Naive B cell (primary cell): ENCODE data around the gene STX10. TPM values are rescaled to one million over a fixed set of nuclear protein-coding genes. Genes with fewer than 3 reads are reported as not detected.
"Not testable (repeated sequence)": the region's sequence is repeated elsewhere in the genome, so short reads cannot be mapped to it uniquely, and the experiment has no call there.

Experiments used
- ATAC-seq, 2 donors: fragments of 150-1000 bp; cut with Tn5 transposase; 2 replicates each; pipeline ENCODE4 v1.10.0; 2021; ENCODE audit warnings: low read depth in 2 of 2, mild to moderate bottlenecking in 2 of 2, moderate library complexity in 2 of 2
- DNase-seq: peaks from one replicate; pipeline ENCODE4 v3.0.0; 2022
- H3K27ac Mint-ChIP-seq, 6 donors: one replicate each; pipeline ENCODE4 v1.8.0; 2020 to 2022; ENCODE audit warnings: mild to moderate bottlenecking in 6 of 6, mixed read lengths in 6 of 6, moderate library complexity in 5 of 6, inconsistent platforms in 2 of 6
- H3K27me3 Mint-ChIP-seq, 3 donors: one replicate each; pipeline ENCODE4 v1.8.0; 2021 to 2022; ENCODE audit warnings: mixed read lengths in 3 of 3, mild to moderate bottlenecking in 1 of 3
- H3K36me3 Mint-ChIP-seq, 2 donors: one replicate each; pipeline ENCODE4 v1.8.0; 2020 to 2022; ENCODE audit warnings: mixed read lengths in 2 of 2, inconsistent platforms in 1 of 2, mild to moderate bottlenecking in 1 of 2
- H3K4me1 Mint-ChIP-seq, 3 donors: one replicate each; pipeline ENCODE4 v1.8.0; 2020 to 2022; ENCODE audit warnings: mixed read lengths in 3 of 3, inconsistent platforms in 1 of 3, mild to moderate bottlenecking in 1 of 3, moderate library complexity in 1 of 3
- H3K4me3 Mint-ChIP-seq, 8 donors: one replicate each; pipeline ENCODE4 v1.8.0; 2020 to 2022; ENCODE audit warnings: mild to moderate bottlenecking in 8 of 8, mixed read lengths in 8 of 8, moderate library complexity in 8 of 8, inconsistent platforms in 2 of 8
- H3K9me3 Mint-ChIP-seq, 7 donors: one replicate each; pipeline ENCODE4 v1.8.0; 2020 to 2022; ENCODE audit warnings: mixed read lengths in 7 of 7, mild to moderate bottlenecking in 5 of 7, inconsistent platforms in 2 of 7, moderate library complexity in 1 of 7
- polyA plus RNA-seq, 6 donors: library from polyadenylated mRNA; unstranded; fragments of 300-500 nt; fragmentation: Illumina TruSeq; gene quantifications; one replicate each; pipeline ENCODE4 v1.2.3, GENCODE V29; 2021; ENCODE audit warnings: low read depth in 6 of 6

The STX10 gene
- polyA plus RNA-seq, 6 donors from 2014 or later, result 48.2 to 84.3 (median 60.0) TPM

GRCh38 chr19:13149173-13149627, 975 bp downstream of the STX10 start:
- ATAC-seq, H3K9me3 Mint-ChIP-seq, DNase-seq, H3K27me3 Mint-ChIP-seq: not testable (repeated sequence)
- Mint-ChIP-seq H3K27ac (peak overlapping the region in 4 of 6 donors; percentile 44 to 100 (median 70)), H3K36me3 (peaks cover 6 to 17% of the 10 kb centered on the region in 2 donors), H3K4me1 (peaks cover 32 to 50% (median 35%) of the 10 kb centered on the region in 3 donors), H3K4me3 (peak overlapping the region; percentile 87 to 99 (median 96))

- DNase-seq (no peak), ATAC-seq (no peak)
- H3K36me3 Mint-ChIP-seq, result no peaks in the 10 kb centered on the region
- no peaks in the 10 kb centered on the region for H3K27me3 Mint-ChIP-seq
- no peaks in the 10 kb centered on the region for H3K9me3 Mint-ChIP-seq
- H3K27ac Mint-ChIP-seq, result peak overlapping the region in 1 of 6 donors; percentile 15
- H3K4me1 Mint-ChIP-seq, result peaks cover 28 to 36% (median 32%) of the 10 kb centered on the region in 3 donors
- H3K4me3 Mint-ChIP-seq, result peak overlapping the region in 5 of 8 donors; percentile 9 to 97 (median 55)
These were observed 3.2 kb downstream of the STX10 start for GRCh38 chr19:13146763-13147563.

GRCh38 chr19:13139633-13140311, 10.4 kb downstream of the STX10 start:
- no peaks in the 10 kb centered on the region for H3K27me3 Mint-ChIP-seq
- DNase-seq, result no peak
- peak overlapping the region in 1 of 6 donors; percentile 60 for H3K27ac Mint-ChIP-seq
- no peaks in the 10 kb centered on the region for H3K9me3 Mint-ChIP-seq
- ATAC-seq, result no peak
- H3K36me3 Mint-ChIP-seq, result no peaks in the 10 kb centered on the region
- H3K4me3 Mint-ChIP-seq, result no peak overlapping the region
- H3K4me1 Mint-ChIP-seq, result no peaks in the 10 kb centered on the region

GRCh38 chr19:13138916-13139198, 11.3 kb downstream of the STX10 start:
- Mint-ChIP-seq H3K27me3 (no peaks in the 10 kb centered on the region), H3K27ac (no peak overlapping the region), H3K36me3 (no peaks in the 10 kb centered on the region), H3K4me1 (peaks cover 0 to 5% (median 0%) of the 10 kb centered on the region in 3 donors), H3K4me3 (no peak overlapping the region), H3K9me3 (no peaks in the 10 kb centered on the region)
- ATAC-seq (no peak), DNase-seq (no peak)

- Mint-ChIP-seq H3K9me3 (no peaks in the 10 kb centered on the region), H3K4me3 (no peak overlapping the region), H3K27ac (no peak overlapping the region), H3K27me3 (no peaks in the 10 kb centered on the region), H3K4me1 (peaks cover 0 to 6% (median 0%) of the 10 kb centered on the region in 3 donors), H3K36me3 (no peaks in the 10 kb centered on the region)
- ATAC-seq (no peak), DNase-seq (no peak)
These were observed 11.8 kb downstream of the STX10 start for GRCh38 chr19:13138171-13138915.

GRCh38 chr19:13137290-13137794, 12.8 kb downstream of the STX10 start:
- H3K27me3 Mint-ChIP-seq, result no peaks in the 10 kb centered on the region
- H3K27ac Mint-ChIP-seq, result no peak overlapping the region
- no peaks in the 10 kb centered on the region for H3K36me3 Mint-ChIP-seq
- H3K4me1 Mint-ChIP-seq, result peaks cover 6 to 15% (median 6%) of the 10 kb centered on the region in 3 donors
- DNase-seq (no peak), ATAC-seq (no peak)
- H3K9me3 Mint-ChIP-seq, result no peaks in the 10 kb centered on the region
- peak overlapping the region in 1 of 8 donors; percentile 69 for H3K4me3 Mint-ChIP-seq

GRCh38 chr19:13135068-13136062, 14.8 kb downstream of the STX10 start:
- DNase-seq, result no peak
- Mint-ChIP-seq H3K9me3 (no peaks in the 10 kb centered on the region), H3K36me3 (no peaks in the 10 kb centered on the region), H3K27me3 (no peaks in the 10 kb centered on the region), H3K27ac (no peak overlapping the region), H3K4me1 (peaks cover 10 to 20% (median 14%) of the 10 kb centered on the region in 3 donors), H3K4me3 (peak overlapping the region in 1 of 8 donors; percentile 22)
- ATAC-seq, result no peak

GRCh38 chr19:13134626-13135025, 15.5 kb downstream of the STX10 start:
- H3K36me3 Mint-ChIP-seq, result no peaks in the 10 kb centered on the region
- no peak for ATAC-seq
- no peak overlapping the region for H3K27ac Mint-ChIP-seq
- DNase-seq, result no peak
- H3K4me3 Mint-ChIP-seq, result peak overlapping the region in 1 of 8 donors; percentile 22
- no peaks in the 10 kb centered on the region for H3K27me3 Mint-ChIP-seq
- peaks cover 10 to 23% (median 14%) of the 10 kb centered on the region in 3 donors for H3K4me1 Mint-ChIP-seq
- H3K9me3 Mint-ChIP-seq, result no peaks in the 10 kb centered on the region

GRCh38 chr19:13133241-13133870, 16.8 kb downstream of the STX10 start:
- DNase-seq (no peak), ATAC-seq (no peak)
- peak overlapping the region in 1 of 6 donors; percentile 12 for H3K27ac Mint-ChIP-seq
- no peaks in the 10 kb centered on the region for H3K9me3 Mint-ChIP-seq
- no peaks in the 10 kb centered on the region for H3K27me3 Mint-ChIP-seq
- no peaks in the 10 kb centered on the region for H3K36me3 Mint-ChIP-seq
- no peak overlapping the region for H3K4me3 Mint-ChIP-seq
- H3K4me1 Mint-ChIP-seq, result peaks cover 14 to 26% (median 15%) of the 10 kb centered on the region in 3 donors

- no peaks in the 10 kb centered on the region for H3K36me3 Mint-ChIP-seq
- no peaks in the 10 kb centered on the region for H3K27me3 Mint-ChIP-seq
- DNase-seq (no peak), ATAC-seq (no peak)
- H3K9me3 Mint-ChIP-seq, result no peaks in the 10 kb centered on the region
- peaks cover 19 to 32% (median 19%) of the 10 kb centered on the region in 3 donors for H3K4me1 Mint-ChIP-seq
- peak overlapping the region in 2 of 6 donors; percentile 47 to 89 for H3K27ac Mint-ChIP-seq
- H3K4me3 Mint-ChIP-seq, result no peak overlapping the region
These were observed 17.5 kb downstream of the STX10 start for GRCh38 chr19:13132471-13133180.

- H3K4me3 Mint-ChIP-seq, result no peak overlapping the region
- H3K9me3 Mint-ChIP-seq, result no peaks in the 10 kb centered on the region
- H3K27me3 Mint-ChIP-seq, result no peaks in the 10 kb centered on the region
- no peak for DNase-seq
- no peak for ATAC-seq
- peaks cover 19 to 35% (median 20%) of the 10 kb centered on the region in 3 donors for H3K4me1 Mint-ChIP-seq
- H3K36me3 Mint-ChIP-seq, result no peaks in the 10 kb centered on the region
- peak overlapping the region in 2 of 6 donors; percentile 59 to 83 for H3K27ac Mint-ChIP-seq
These were observed 19.2 kb downstream of the STX10 start for GRCh38 chr19:13130886-13131490.
